ENCODE data around the gene SLC6A11. TPM values are rescaled to one million over a fixed set of nuclear protein-coding genes. Genes with fewer than 3 reads are reported as not detected.

The SLC6A11 gene
- total RNA-seq, 1 donor from 2014 or later, result not detected

DNA sequence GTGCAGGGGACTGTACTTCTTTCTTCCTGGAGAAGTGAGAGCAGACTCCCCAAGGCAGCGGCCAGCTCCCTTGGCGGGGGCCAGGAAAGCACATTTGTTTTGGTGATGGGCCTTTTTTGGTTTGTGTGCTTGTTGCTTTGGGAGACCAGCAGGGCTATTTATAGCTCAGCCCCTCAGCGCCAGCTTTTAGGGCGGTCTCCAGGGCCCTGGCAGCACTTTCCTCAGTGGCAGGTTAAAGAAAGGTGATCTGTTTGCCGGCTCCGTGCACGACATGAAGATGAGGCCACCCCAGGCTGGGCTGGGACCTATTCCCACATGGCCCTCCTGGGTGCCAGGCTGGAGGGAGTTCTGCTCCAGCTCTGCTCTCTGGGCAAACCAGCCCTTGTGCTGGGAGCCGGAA lies 21.8 kb downstream of the SLC6A11 start:
- DNase-seq (ENCODE audit: low read depth), result no peak

GRCh38 chr3:10839167-10839566 lies 23.1 kb downstream of the SLC6A11 start:
- DNase-seq (ENCODE audit: low read depth), result no peak

- DNase-seq (ENCODE audit: low read depth), result no peak
Measured at GRCh38 chr3:10841100-10841499, 25.1 kb downstream of the SLC6A11 start.

DNA sequence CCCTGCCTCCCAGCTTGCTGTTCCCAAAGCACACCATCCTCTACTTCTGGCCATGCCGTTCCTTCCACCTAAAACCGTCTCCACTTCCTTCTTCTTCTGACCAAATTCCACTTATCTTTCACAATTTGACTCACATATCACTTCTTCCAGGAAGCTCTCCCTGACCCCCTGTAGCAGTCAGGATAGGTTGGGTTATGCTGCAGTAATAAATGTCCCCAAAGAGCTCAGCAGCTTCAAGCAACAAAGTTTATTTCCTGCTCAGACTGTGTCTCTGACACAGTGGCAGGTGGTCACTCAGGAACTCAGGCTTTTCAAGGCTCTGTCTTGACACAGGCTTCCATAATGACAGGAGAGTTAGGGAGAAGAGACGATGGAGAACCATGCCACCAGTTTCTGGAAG lies 27.4 kb downstream of the SLC6A11 start:
- DNase-seq (ENCODE audit: low read depth), result no peak

- DNase-seq (ENCODE audit: low read depth), result no peak
Measured at GRCh38 chr3:10845001-10845761, 29.2 kb downstream of the SLC6A11 start.

DNA sequence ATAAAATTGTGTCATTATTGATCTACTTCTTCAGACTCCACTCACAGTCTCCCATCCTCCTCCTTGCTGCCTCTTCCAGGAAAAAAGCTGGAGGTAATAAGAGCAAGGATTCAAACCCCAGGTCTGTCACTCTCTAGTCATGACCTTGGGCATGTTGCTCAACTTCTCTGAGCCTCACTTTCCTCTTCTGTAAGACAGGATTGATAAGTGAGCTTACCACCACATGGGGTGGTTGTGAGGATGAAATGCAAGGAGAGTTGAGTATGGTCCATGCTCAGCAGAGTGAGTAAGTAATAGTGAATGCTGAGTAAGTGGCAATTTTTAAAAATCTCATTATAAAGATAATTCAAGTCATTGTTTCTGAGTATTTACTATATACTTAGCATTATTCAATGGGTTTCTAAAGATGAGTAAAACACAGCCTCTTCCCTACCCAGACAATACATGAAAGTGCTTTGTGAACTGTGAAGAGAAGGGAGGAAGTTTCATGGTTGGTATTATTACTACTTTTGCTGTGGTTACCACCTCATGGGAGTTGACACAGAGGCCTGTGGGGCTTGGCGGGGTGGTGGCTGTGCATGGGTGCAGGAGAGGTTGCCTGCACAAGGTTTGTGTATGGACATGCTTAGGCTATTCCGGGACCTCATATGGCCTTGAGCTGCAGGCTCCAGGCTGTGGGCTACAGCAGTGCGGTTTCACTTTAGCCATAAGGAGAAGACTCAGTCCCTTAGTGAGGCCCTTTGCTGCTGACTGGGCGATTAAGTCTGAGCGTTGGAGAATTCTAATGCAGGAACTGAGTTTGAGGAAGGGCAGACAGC lies 30.0 kb downstream of the SLC6A11 start:
- no peak for DNase-seq (ENCODE audit: low read depth)

GRCh38 chr3:10846657-10846975 lies 30.6 kb downstream of the SLC6A11 start:
- no peak for DNase-seq (ENCODE audit: low read depth)

GRCh38 chr3:10848261-10848660 lies 32.2 kb downstream of the SLC6A11 start:
- DNase-seq (ENCODE audit: low read depth), result no peak

GRCh38 chr3:10852066-10852808 lies 36.2 kb downstream of the SLC6A11 start:
- no peak for DNase-seq (ENCODE audit: low read depth)

GRCh38 chr3:10855083-10855870 lies 39.2 kb downstream of the SLC6A11 start:
- DNase-seq (ENCODE audit: low read depth), result no peak

DNA sequence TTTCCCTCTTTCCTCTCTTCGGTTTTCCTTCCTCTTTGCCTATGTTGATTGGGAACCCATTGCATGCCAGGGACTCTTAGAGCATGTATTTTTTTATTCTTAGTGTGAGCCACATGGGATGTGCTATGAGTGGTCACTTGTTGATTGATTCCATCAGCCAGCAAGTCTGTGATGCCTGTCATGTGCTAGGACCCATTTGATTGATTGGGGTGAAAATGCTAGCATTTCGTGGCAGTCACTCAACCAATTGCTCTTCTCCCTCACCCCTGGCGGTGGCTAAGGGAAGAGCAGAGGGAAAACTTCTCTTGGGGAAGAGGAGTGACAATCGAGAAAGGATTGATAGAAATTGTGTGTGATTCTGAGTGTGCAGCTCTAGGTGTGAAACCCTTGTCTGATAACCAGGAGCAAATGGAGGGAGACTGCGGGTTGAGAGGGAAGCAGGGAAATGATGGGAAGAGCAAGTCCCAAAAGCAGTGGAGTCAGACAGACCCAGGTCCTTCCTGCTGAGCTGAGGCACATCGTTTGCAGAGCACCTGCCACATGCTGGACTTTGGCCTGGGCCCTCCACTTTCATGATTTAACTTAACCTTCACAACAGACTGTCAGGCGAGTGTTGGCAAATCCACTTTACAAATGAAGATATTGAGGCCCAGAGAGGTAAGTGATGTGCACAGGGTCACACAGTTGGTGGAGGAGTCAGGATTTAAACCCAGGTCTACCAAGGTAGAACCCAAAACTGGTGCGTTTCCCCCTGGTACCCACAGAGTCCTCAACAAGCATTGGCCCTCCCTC lies 40.0 kb downstream of the SLC6A11 start:
- DNase-seq (ENCODE audit: low read depth), result no peak

DNA sequence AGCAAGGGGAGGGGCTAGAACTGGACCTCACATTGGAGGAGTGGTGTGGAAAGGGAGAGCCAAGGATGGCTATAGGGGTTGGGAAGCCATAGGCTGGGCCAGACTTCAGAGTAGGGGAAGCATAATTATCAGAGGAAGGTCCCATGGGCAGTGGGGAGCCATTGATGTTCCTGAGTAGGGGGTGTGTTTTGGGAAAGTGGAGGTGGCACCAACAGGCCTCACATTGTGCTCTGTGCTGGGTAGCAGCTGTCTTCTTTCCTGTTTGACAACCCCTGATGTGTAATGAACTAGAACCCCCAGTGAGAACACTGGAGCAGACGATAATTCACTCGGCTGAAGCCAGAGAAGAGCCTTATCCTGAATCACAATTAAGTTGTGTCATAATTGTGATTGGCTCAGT lies 41.2 kb downstream of the SLC6A11 start:
- DNase-seq (ENCODE audit: low read depth), result no peak

DNA sequence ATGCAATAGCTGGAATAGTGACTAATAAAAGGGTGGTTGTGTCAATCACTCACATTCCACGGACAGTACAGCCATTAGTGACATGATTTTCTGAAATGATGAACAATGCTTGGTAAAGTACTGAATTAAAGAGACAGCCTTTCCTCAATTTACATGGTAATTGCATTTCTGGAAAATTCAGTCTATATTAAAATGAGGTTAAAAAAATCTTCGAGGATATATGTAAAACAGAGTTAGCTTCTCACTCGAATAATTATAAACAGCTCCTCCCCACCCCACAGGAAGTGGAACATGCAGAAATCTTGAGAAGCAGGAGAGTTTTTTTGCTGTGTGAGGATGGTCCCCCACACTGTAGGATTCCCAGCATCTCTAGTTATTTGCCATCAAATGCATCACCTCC lies 42.1 kb downstream of the SLC6A11 start:
- DNase-seq (ENCODE audit: low read depth), result no peak

GRCh38 chr3:10867384-10867783 lies 51.4 kb downstream of the SLC6A11 start:
- peak; percentile 41 for DNase-seq (ENCODE audit: low read depth)

DNA sequence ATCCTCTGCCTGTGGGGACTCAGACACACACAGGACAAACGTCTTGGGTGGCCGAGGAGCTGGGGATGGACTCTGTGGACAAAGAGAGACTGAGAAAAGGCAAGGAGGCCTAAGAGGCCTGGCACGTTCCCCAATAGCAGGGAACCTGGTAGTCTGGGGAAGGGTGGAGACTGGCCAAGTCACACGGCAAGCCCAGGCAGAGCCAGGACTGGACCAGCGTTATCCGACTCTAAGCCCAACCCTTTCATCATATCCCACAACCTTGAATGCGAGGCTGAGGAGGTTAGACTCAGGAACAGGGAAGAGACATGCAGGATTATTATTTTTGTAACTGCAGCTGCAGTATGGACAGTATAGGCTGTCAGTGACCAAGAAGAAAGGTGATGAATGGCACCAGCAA lies 53.4 kb downstream of the SLC6A11 start:
- DNase-seq (ENCODE audit: low read depth), result no peak

- no peak for DNase-seq (ENCODE audit: low read depth)
Measured at GRCh38 chr3:10870296-10870695, 54.3 kb downstream of the SLC6A11 start.

GRCh38 chr3:10873415-10873814 lies 57.4 kb downstream of the SLC6A11 start:
- no peak for DNase-seq (ENCODE audit: low read depth)

DNA sequence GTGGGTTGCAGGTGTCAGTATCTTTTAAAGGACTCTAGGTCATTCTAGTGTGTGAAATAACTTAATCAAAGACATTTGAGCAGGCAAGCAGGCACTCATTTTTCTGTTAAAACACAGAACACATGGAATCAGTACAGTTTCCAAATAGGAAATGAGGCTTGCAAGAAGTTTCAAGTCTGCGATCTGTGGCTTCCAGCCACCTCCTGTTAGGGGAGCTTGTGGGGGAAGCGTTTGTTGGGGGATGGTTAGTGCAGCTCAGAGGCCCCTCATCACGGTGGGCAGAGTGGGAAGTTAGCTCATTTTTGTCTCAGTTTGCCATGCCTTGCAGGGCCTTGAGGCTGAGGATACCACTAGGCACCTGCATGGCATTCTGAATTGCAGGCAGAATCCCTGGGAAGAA lies 59.9 kb downstream of the SLC6A11 start:
- DNase-seq (ENCODE audit: low read depth), result no peak

DNA sequence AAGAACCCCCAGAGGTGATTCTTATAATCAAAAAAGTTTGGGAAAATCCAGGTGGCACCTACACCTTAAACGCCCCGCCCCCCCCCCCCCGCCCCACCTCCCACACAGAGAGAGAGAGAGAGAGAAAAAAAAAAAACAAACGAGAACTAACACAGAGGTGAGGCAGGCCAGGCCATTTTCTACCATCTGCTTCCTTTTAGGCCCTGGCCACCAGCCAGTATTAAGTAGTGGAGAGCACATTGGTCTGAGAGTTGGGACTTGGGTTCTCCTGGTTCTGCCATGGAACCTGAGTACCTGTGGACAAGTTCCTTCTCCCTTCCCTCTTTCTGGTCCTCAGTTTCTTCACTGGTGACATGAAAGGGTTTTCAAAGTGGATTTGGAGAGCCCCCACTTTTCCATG lies 60.6 kb downstream of the SLC6A11 start:
- DNase-seq (ENCODE audit: low read depth), result no peak

GRCh38 chr3:10882851-10883250 lies 66.8 kb downstream of the SLC6A11 start:
- DNase-seq (ENCODE audit: low read depth), result no peak

All from myocyte (in vitro differentiated cells).